T-helper 1 cell treated with Interleukin-12 subunit alpha and Interleukin-12 subunit beta and Interleukin-4 antibody, amounts not matched to agents 30 ng/mL and 1 ng/mL, for 36 hours (primary cell): ENCODE data around the gene ZCCHC12. TPM values are rescaled to one million over a fixed set of nuclear protein-coding genes. Genes with fewer than 3 reads are reported as not detected.
"Not testable (repeated sequence)": the region's sequence is repeated elsewhere in the genome, so short reads cannot be mapped to it uniquely, and the experiment has no call there.

Source experiments
- intact Hi-C: fragments of 100-400 bp; cut with micrococcal nuclease; formaldehyde crosslinking; loops from one replicate; pipeline ENCODE4 v1.15.1; 2024
- total RNA-seq: library from RNA; stranded (reverse); gene quantifications from 2 replicates; pipeline ENCODE4 v1.2.3, GENCODE V29; 2022

Gene ZCCHC12
- total RNA-seq, result not detected in 2 replicates

GRCh38 chrX:118823263-118824172 lies at the start of gene ZCCHC12:
TSS of gene ZCCHC12 (plus strand) at chrX:118823824. CDS start at chrX:118825245, 1,421 bp downstream.
- intact Hi-C loops, result no loop called here

DNA sequence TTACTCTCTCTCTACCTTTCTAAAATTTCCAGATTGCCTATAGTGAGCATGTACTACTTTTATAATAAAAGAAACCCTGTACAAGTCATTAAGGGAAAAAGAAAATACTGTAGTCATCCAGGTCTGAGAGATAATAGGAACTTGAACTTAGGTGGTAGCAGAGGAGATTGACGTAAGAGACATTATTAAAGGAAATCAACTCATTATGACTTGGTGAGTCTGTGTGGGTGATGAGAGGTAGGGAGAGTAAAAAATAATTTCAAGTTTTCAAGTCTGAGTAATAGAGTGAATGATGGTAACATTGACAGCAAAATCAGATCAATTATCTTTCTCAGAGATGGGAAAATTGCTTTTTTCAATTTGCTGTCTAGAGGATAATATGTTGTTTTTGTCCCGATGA lies 44.0 kb upstream of the ZCCHC12 start:
- intact Hi-C loops, result no loop called here

DNA sequence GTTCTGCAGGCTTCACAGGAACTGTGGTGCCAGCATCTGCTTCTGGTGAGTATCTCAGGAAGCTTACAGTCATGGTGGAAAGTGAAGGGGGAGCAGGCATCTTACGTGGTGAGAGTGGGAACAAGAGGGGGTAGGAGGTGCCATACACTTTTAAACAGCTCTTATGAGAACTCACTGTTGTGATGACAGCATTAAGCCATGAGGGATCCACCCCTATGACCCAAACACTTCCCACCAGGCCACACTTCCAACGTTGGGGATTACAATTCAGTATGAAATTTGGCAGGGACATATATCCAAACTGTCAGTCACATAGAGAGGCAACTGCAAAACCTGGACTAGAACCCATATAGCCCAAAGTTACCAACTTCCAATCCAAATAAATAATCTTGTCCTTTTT lies 43.1 kb upstream of the ZCCHC12 start:
- intact Hi-C loops, result no loop called here

DNA sequence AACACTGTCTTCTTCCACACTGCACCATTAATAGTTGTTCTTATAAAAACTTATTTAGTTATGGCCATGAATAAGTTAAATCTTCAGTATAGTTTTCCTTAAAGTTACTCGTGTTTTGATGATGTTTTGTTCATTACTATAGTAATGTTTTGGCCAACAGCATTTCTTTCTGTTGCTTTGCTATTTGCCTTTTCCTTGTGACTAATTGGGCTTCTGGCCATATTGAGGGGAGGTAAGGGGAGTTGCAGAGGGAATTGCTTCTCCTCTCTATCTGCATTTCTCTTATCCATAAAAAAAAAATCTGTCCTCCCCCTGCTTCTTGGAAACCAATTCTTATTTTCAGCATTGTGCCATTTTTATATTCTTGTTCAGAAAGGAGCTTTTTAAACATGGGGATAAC lies 42.7 kb upstream of the ZCCHC12 start:
- intact Hi-C loops, result no loop called here

DNA sequence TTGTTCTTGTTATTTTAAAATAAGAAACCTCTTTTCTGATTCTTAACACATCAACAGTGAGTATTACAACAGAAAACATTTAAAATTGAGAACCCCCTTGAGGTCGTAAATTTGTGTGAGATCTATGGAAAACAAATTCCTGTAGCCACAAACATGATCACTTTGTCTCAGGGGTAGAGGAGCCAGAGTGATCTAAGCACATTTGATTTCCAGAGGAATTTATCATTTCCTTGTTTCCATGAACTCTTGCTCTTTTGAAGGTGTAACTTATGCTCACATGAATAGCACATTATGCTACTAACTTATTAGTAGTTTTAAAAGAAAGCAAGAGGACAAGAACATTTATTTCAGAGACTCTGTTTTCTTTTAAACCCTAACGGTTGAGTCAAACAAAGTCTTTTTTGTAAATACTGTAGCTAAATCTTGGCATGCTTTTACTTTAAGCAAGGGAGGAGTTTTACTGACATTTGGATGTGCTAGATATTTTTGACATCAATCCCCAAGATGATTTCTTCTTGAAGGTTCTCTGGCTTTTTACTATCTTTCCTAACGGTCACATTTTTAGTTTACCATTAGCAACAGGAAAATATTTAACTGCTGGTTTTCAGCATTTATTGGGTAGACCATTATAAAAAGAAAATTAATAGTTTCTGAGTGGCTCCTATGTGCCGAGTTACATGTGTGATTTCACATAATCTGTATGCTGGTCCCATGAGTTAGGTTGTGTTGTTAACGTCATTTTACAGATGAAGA lies 27.9 kb upstream of the ZCCHC12 start:
- intact Hi-C loops, result no loop called here

GRCh38 chrX:118802857-118803256 lies 20.8 kb upstream of the ZCCHC12 start:
- intact Hi-C loops, result no loop called here

DNA sequence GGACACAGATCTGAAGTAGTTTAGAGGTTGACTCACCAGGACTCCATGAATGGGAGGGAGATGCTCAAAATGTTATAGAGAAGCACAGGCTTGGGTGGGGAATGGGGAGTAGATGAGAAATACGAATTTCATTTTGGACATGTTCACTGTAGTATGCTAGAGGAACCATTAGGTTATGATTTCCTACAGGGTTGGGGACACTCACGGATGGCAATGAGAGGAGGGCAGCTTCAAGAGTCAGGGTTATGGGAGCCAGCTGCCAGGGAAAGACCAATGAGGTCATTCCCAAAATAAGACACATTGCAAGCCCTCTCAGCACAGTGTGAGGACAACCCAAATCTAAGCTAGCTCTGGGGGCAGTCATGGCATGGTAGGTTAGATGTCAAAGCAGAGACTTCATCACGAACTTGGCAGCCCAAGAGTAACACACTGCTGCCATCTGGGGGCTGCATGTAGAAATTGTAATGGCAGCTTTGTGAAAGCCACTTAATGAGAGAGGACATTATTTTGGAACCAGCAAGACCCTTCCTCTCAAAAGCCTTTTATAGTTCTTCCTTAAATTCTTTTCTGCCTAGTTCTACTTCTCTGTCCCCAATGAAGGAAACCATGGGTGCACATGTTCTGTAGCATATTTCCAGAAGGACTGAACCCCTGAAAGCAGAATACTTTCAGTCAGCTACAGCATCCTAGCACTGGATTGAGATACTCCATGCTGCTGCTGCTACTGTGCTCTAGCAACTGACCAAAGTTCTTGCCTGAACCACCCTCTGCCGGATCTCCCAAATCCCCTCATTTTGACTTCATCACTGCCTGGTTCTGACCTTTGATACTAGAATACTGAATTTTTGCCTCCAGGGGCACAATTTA lies 16.2 kb upstream of the ZCCHC12 start:
- intact Hi-C loops, result loop anchor here (1.0 to 5.0 kb wide), 5 partner anchors 45 to 480 kb away; no protein-coding TSS in a partner anchor

DNA sequence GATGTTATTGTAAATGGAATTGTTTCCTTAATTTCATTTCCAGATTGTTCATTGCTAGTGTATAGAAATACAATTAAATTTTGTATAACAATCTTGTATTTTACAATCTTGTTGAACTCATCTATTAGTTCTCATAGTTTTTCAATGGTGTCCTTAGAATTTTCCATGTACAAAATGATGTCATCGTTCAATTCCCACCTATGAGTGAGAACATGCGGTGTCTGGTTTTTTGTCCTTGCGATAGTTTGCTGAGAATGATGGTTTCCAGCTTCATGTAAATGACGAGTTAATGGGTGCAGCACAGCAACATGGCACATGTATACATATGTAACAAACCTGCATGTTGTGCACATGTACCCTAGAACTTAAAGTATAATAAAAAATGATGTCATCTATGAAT lies 6.4 kb upstream of the ZCCHC12 start:
- intact Hi-C loops, result not testable (repeated sequence)

DNA sequence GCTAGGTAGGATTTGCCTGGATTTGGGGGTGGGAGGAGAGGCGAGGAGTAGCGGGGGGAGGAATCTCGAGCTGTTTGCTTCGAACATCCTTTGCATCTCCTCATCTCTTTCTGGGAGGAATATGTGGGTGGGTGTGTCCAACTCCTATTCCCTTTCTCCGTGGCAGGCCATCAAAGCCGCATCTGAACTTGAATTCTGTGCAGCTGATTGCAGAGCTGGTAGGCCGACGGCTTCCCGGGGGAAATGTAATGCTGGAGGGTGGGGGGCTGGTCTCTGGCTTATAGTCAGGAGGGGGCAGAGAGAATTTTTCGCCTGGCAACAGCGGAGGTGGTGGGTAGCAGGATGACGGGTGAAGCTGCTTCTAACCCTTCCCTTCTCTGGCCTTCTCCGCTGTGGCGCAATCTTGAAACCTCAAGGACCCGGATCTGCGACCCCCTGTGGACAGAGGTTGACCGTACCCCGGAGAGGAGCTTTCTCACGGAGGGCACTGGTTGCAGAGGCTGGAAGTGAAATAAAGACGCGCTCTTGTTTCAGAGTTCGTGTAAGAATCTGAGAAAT lies 628 bp downstream of the ZCCHC12 start:
- intact Hi-C loops, result no loop called here

GRCh38 chrX:118825227-118825626 lies 1.6 kb downstream of the ZCCHC12 start:
- intact Hi-C loops, result no loop called here

DNA sequence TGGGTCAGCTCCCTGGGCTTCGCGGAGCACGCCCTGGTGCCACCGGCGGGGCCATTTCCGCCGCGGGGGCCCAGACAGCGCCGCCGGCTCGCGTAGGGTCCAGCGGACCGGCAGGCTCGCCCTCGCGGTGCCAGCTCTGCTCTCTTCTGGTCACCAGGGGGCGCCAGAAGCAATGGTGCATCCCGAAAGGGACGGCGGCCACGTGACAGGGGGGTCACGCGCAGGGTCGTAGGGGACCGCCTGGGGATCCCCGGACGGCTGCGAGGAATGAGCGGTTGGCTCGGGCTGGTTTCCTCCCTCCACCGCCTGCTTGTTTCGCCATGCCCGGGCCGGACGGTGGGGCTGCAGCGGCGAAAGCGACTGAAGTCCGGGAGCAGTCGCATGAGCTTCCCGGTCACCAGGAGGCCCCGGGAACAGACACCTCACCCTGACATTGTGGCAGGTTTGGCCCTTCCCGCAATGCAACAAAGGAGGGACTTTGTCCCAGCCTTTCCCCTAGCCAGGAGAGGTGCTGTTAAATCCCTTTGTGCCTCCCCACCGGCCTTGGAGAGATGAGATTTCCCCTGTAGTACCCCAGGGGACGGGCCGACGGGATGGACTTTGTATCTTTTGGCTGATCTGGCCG lies 15.8 kb downstream of the ZCCHC12 start:
- intact Hi-C loops, result loop anchor here (2.0 kb wide), 1 partner anchor 227 kb away; no protein-coding TSS in a partner anchor

DNA sequence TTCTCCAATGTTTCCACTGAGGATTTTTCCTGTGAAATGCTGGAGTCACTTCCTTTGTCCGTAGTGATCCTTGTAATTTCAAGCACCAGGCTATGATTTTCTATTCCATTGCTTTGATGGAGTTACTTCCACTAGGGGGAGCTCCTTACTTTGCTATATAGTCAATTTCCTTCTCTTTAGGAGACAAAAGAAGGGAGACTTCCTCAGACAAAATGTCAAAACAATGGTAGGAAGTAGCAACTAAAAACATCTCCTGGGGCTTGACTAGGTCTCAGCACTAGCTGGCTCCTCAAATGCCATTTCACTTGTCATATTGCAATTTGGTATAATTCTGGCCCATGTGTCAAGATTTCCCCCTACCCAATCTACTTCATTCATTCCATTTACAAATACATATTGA lies 24.1 kb downstream of the ZCCHC12 start:
- intact Hi-C loops, result loop anchor here (1.0 to 10.0 kb wide), 4 partner anchors 127 to 419 kb away; partner anchors contain the start of gene LONRF3

- intact Hi-C loops, result no loop called here
These were observed 30.0 kb downstream of the ZCCHC12 start for GRCh38 chrX:118853596-118853995.

- intact Hi-C loops, result no loop called here
These were observed 32.2 kb downstream of the ZCCHC12 start for GRCh38 chrX:118855681-118856310.

- intact Hi-C loops, result no loop called here
These were observed 33.4 kb downstream of the ZCCHC12 start for GRCh38 chrX:118857006-118857405.

DNA sequence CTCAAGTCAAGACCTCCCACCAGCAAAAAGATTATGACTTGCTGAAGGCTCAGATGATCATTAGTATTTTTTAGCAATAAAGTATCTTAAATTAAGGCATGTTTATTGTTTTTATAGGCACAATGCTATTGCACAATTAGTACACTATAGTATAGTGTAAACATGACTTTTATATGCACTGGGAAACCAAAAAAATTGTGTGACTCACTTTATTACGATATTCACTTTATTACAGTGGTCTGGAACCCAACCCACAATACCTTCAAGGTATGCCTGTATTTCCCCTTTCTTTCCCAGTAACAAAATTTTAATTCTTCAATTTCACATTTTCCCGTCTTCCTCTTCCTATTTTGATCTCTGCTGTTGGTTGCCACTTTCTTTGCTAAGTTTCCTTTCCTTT lies 37.7 kb downstream of the ZCCHC12 start:
- intact Hi-C loops, result no loop called here

GRCh38 chrX:118862091-118862490 lies 38.5 kb downstream of the ZCCHC12 start:
- intact Hi-C loops, result no loop called here

DNA sequence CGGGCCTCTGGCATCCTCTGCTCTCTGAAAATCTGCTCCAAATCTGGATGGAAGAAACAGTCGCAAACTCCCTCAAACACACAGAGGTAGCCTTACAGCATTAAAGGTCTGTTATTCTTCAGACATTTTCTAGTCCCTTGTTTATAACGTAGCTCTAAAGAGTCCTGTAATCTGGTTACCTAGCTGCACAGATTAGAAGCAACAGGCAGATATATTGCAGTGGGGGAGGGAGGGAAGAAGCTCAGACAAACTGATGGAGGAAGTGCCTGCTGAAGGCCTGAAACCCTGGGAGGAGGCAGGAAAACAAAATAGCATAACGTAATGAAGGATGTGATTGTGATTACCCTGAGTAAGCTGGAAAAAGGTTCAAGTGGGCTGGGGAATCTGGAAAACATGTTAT lies 39.4 kb downstream of the ZCCHC12 start:
- intact Hi-C loops, result no loop called here

- intact Hi-C loops, result no loop called here
These were observed 40.5 kb downstream of the ZCCHC12 start for GRCh38 chrX:118864063-118864635.

DNA sequence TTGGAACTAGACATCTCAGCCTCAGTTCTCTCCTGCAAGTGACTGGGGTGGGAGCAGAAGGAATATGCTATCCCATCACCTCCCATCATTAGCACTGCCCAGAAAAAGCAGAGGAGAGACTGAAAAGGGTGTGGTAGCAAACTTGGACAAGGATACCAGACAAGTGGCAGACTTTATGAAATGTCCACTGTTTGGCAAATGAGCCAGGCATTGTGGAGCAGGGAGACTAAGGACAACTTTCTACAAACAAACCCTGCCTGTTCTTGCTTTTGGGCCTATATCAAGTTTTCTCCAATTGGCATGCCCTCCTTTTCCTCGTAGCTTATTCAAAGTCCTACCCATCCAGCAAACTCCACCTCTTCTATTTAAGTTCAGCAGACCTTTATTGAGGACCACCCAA lies 41.6 kb downstream of the ZCCHC12 start:
- intact Hi-C loops, result no loop called here
